Cardiac muscle cell (in vitro differentiated cells and primary cell): ENCODE data around the gene EPS8L2. TPM values are rescaled to one million over a fixed set of nuclear protein-coding genes. Genes with fewer than 3 reads are reported as not detected.

Source experiments
- DNase-seq, 2 donors: peaks; one replicate each; pipeline versions ENCODE4 v3.0.0 to v3.0.0-alpha.2; 2010 to 2017; ENCODE audit warnings: low read depth in 1 of 2, low spot score in 1 of 2
- H3K27ac ChIP-seq: fragments of 200-600 bp; sonication (generic); 2 replicates; pipeline ENCODE4 v1.5.1; 2016
- H3K27me3 ChIP-seq: fragments of 200-600 bp; sonication (generic); 2 replicates; pipeline ENCODE4 v1.6.0; 2016; ENCODE audit warnings: control low read depth
- H3K36me3 ChIP-seq: fragments of 200-600 bp; sonication (generic); 2 replicates; pipeline ENCODE4 v1.5.1; 2016; ENCODE audit warnings: control low read depth
- H3K4me1 ChIP-seq: fragments of 200-600 bp; sonication (generic); 2 replicates; pipeline ENCODE4 v1.8.1; 2017; ENCODE audit warnings: low read depth, mild to moderate bottlenecking, mixed run types
- H3K4me3 ChIP-seq: fragments of 200-600 bp; sonication (generic); 2 replicates; pipeline ENCODE4 v1.5.1; 2016; ENCODE audit warnings: mild to moderate bottlenecking
- H3K9me3 ChIP-seq: fragments of 200-600 bp; sonication (generic); 2 replicates; pipeline ENCODE4 v1.5.1; 2017; ENCODE audit warnings: low read depth, mild to moderate bottlenecking, control low read depth
- polyA plus RNA-seq: library from polyadenylated mRNA; unstranded; fragments of >200 nt; fragmentation: Nextera tagmentation; extraction: Ambion mirVana; gene quantifications from 2 replicates; pipeline ENCODE4 v1.2.1, GENCODE V29; 2016
- total RNA-seq: library from RNA; depleted of rRNA; stranded (reverse); fragments of >200 nt; gene quantifications from 2 replicates; pipeline ENCODE4 v1.2.3, GENCODE V29; 2016
- TF ChIP-seq, protein P1 (sequence below): IDR thresholded peaks from 2 replicates; pipeline ENCODE4 v1.5.1; 2012; ENCODE audit warnings: low read depth, mild to moderate bottlenecking, low read length

EPS8L2 gene
- total and polyA plus RNA-seq, 2 experiments from 2014 or later, result 22.6 to 25.7 TPM

- TF ChIP-seq, protein P1, sequence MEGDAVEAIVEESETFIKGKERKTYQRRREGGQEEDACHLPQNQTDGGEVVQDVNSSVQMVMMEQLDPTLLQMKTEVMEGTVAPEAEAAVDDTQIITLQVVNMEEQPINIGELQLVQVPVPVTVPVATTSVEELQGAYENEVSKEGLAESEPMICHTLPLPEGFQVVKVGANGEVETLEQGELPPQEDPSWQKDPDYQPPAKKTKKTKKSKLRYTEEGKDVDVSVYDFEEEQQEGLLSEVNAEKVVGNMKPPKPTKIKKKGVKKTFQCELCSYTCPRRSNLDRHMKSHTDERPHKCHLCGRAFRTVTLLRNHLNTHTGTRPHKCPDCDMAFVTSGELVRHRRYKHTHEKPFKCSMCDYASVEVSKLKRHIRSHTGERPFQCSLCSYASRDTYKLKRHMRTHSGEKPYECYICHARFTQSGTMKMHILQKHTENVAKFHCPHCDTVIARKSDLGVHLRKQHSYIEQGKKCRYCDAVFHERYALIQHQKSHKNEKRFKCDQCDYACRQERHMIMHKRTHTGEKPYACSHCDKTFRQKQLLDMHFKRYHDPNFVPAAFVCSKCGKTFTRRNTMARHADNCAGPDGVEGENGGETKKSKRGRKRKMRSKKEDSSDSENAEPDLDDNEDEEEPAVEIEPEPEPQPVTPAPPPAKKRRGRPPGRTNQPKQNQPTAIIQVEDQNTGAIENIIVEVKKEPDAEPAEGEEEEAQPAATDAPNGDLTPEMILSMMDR, result no peak
- Histone ChIP-seq H3K36me3 (no peaks in the 10 kb centered on the region), H3K9me3 (no peaks in the 10 kb centered on the region), H3K27ac (no peak overlapping the region), H3K27me3 (no peaks in the 10 kb centered on the region), H3K4me3 (no peak overlapping the region), H3K4me1 (peaks cover 4% of the 10 kb centered on the region)
- no peak for DNase-seq
Observed at GRCh38 chr11:698493-699115, 7.4 kb upstream of the EPS8L2 start.

- Histone ChIP-seq H3K4me1 (peaks cover 4% of the 10 kb centered on the region), H3K27me3 (no peaks in the 10 kb centered on the region), H3K9me3 (no peaks in the 10 kb centered on the region), H3K36me3 (no peaks in the 10 kb centered on the region), H3K4me3 (no peak overlapping the region), H3K27ac (no peak overlapping the region)
- TF ChIP-seq, protein P1, result no peak
- DNase-seq, result no peak
Observed at GRCh38 chr11:699116-699508, 6.9 kb upstream of the EPS8L2 start.

- H3K36me3 ChIP-seq, result no peaks in the 10 kb centered on the region
- no peaks in the 10 kb centered on the region for H3K4me1 ChIP-seq
- H3K9me3 ChIP-seq, result no peaks in the 10 kb centered on the region
- no peak for DNase-seq
- TF ChIP-seq, protein P1, result no peak
- no peaks in the 10 kb centered on the region for H3K27me3 ChIP-seq
- H3K27ac ChIP-seq, result no peak overlapping the region
- no peak overlapping the region for H3K4me3 ChIP-seq
Observed at GRCh38 chr11:699753-700152, 6.3 kb upstream of the EPS8L2 start.

GRCh38 chr11:701741-702461 is 4.1 kb upstream of the EPS8L2 start:
- Histone ChIP-seq H3K27me3 (peaks cover 16% of the 10 kb centered on the region), H3K9me3 (no peaks in the 10 kb centered on the region), H3K27ac (no peak overlapping the region), H3K4me1 (peaks cover 5% of the 10 kb centered on the region), H3K36me3 (no peaks in the 10 kb centered on the region), H3K4me3 (no peak overlapping the region)
- TF ChIP-seq, protein P1, result no peak
- no peak for DNase-seq

DNA sequence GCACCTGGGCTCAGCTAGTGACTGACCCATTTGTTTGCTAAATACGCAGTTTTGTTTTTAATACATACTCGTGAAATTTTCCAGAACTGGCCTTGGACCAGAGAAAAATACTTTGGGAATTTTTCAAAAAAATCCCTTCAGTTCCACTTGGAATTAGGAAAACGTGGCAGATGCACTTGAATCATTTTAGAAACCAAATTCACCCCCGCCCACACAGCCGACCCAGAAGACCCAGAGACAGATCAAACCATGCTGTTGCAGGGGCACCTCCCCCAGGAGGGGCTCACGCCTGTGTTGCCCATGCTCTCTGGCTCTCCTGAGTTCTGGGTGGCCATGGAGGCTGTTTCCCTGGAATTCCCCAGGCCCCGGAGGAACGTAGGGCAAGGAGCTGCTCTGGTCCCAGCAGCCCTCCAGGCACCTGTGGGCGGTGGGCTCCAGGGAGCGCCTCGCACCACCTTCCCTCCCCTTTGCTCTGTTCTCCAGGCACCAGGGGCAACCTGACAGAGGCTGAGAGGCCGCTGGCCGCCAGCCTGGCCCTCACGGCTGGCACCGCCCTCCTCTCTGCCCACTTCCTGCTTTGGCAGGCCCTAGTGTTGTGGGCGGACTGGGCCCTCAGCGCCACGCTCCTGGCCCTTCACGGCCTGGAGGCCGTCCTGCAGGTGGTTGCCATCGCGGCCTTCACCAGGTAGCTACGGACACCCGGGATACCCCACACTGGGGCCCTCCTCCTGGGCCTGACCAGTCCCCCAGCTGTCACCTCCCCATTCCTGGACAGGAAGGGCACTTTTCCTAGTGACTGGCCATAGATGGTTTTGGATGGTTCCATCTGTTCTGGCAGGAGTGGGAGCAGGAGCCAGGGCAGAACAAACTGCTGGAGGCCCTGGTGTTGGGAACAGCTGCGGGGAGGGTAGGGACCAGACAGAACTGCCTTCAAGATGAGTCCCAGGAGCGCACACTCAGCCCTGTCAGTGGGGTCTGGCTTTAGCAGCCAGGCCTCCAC is 3.3 kb upstream of the EPS8L2 start:
- no peak for DNase-seq
- Histone ChIP-seq H3K27ac (no peak overlapping the region), H3K9me3 (no peaks in the 10 kb centered on the region), H3K27me3 (peaks cover 16% of the 10 kb centered on the region), H3K4me3 (no peak overlapping the region), H3K36me3 (no peaks in the 10 kb centered on the region), H3K4me1 (peaks cover 13% of the 10 kb centered on the region)
- TF ChIP-seq, protein P1, result no peak
